LHCN-M2 (cell line): ENCODE measurements around the gene EIF3B. TPM values are rescaled to one million over a fixed set of nuclear protein-coding genes. Genes with fewer than 3 reads are reported as not detected.

Source experiments
- total RNA-seq: library from RNA; depleted of rRNA; stranded (reverse); fragments of >200 nt; gene quantifications from 2 replicates; pipeline ENCODE4 v1.2.3, GENCODE V29; 2014; rRNA removed

EIF3B gene
- total RNA-seq, 1 experiment from 2014 or later = 293 TPM

Other genes with a start within 250 kb of the EIF3B start
- 78.6 and 80.9 TPM in 2 replicates for gene MAD1L1, start 121.9 kb upstream of the EIF3B start, total RNA-seq
- gene MRM2, start 112.6 kb upstream of the EIF3B start, total RNA-seq = 40.0 and 45.8 TPM in 2 replicates
- 91.0 and 107 TPM in 2 replicates for gene NUDT1, start 112.6 kb upstream of the EIF3B start, total RNA-seq
- 26.0 and 27.7 TPM in 2 replicates for gene SNX8, start 40.4 kb upstream of the EIF3B start, total RNA-seq
- 9.6 and 11.4 TPM in 2 replicates for gene CHST12, start 48.8 kb downstream of the EIF3B start, total RNA-seq
- gene GRIFIN, start 121.6 kb downstream of the EIF3B start, total RNA-seq = not detected in 2 replicates
- 15.2 and 15.7 TPM in 2 replicates for gene LFNG, start 164.9 kb downstream of the EIF3B start, total RNA-seq
- 73.9 and 78.9 TPM in 2 replicates for gene BRAT1, start 200.7 kb downstream of the EIF3B start, total RNA-seq
- 15.3 and 16.4 TPM in 2 replicates for gene IQCE, start 204.2 kb downstream of the EIF3B start, total RNA-seq